Hematopoietic multipotent progenitor cell treated with erythropoietin and hydrocortisone succinate and interleukin-3 and kit ligand, for 15 days (in vitro differentiated cells): Measurements from ENCODE around the gene TMEM161A.
"Not testable (repeated sequence)": the region's sequence is repeated elsewhere in the genome, so short reads cannot be mapped to it uniquely, and the experiment has no call there.

Experiments used
- DNase-seq: peaks from one replicate; pipeline ENCODE4 v3.0.0-alpha.2; 2015; ENCODE audit warnings: low spot score

TMEM161A gene

GRCh38 chr19:19138109-19138981 is at the start of gene TMEM161A:
Gene TMEM161A (minus strand): TSS chr19:19138478. CDS start chr19:19138428, 50 bp downstream.
- peak; percentile 96 for DNase-seq

- no peak for DNase-seq
Observed at GRCh38 chr19:19186742-19187141, 48.5 kb upstream of the TMEM161A start.

- peak; percentile 72 for DNase-seq
Observed at GRCh38 chr19:19185853-19186740, 47.8 kb upstream of the TMEM161A start.

GRCh38 chr19:19181488-19181998 is 43.3 kb upstream of the TMEM161A start:
- DNase-seq: no peak

GRCh38 chr19:19179548-19180441 is 41.5 kb upstream of the TMEM161A start:
- no peak for DNase-seq

- no peak for DNase-seq
Observed at GRCh38 chr19:19176950-19177349, 38.7 kb upstream of the TMEM161A start.

- DNase-seq: not testable (repeated sequence)
Observed at GRCh38 chr19:19173243-19173642, 35.0 kb upstream of the TMEM161A start.

GRCh38 chr19:19171821-19172532 is 33.7 kb upstream of the TMEM161A start:
- DNase-seq: no peak

- no peak for DNase-seq
Observed at GRCh38 chr19:19170873-19171672, 32.8 kb upstream of the TMEM161A start.

GRCh38 chr19:19170053-19170872 is 32.0 kb upstream of the TMEM161A start, which contains the start of gene MEF2B:
Gene MEF2B (minus strand): TSS chr19:19170263. CDS start chr19:19150735, 19,528 bp downstream.
- peak; percentile 80 for DNase-seq

- no peak for DNase-seq
Observed at GRCh38 chr19:19169236-19170052, 31.2 kb upstream of the TMEM161A start.

- no peak for DNase-seq
Observed at GRCh38 chr19:19167612-19168011, 29.3 kb upstream of the TMEM161A start.

GRCh38 chr19:19165396-19165795 is 27.1 kb upstream of the TMEM161A start:
- DNase-seq: no peak

- no peak for DNase-seq
Observed at GRCh38 chr19:19162495-19162894, 24.2 kb upstream of the TMEM161A start.

GRCh38 chr19:19160461-19161035 is 22.3 kb upstream of the TMEM161A start:
- DNase-seq: no peak

GRCh38 chr19:19159534-19159933 is 21.3 kb upstream of the TMEM161A start:
- no peak for DNase-seq

- no peak for DNase-seq
Observed at GRCh38 chr19:19157808-19158207, 19.5 kb upstream of the TMEM161A start.
